HG02852 (cell line): ENCODE data around the gene UGT1A6.
"Not testable (repeated sequence)": the region's sequence is repeated elsewhere in the genome, so short reads cannot be mapped to it uniquely, and the experiment has no call there.

ENCODE experiments used
- ATAC-seq: cut with Tn5 transposase; IDR thresholded peaks from one replicate; pipeline ENCODE4 v1.9.1; 2021; ENCODE audit warnings: mild to moderate bottlenecking, moderate library complexity; ENCODE audit not compliant: unreplicated experiment

Gene UGT1A6

GRCh38 chr2:233692648-233693047 lies at the start of gene UGT1A6:
Gene UGT1A6 (plus strand): TSS chr2:233692890. CDS start chr2:233693005, 115 bp downstream.
- no peak for ATAC-seq

GRCh38 chr2:233643128-233643527 lies 49.6 kb upstream of the UGT1A6 start:
- no peak for ATAC-seq

GRCh38 chr2:233646033-233646432 lies 46.7 kb upstream of the UGT1A6 start:
- not testable (repeated sequence) for ATAC-seq

- no peak for ATAC-seq
These were observed 41.7 kb upstream of the UGT1A6 start for GRCh38 chr2:233650981-233651380.

GRCh38 chr2:233651430-233651829 lies 41.3 kb upstream of the UGT1A6 start:
- ATAC-seq, result no peak

GRCh38 chr2:233654501-233654900 lies 38.2 kb upstream of the UGT1A6 start:
- no peak for ATAC-seq

GRCh38 chr2:233655043-233655442 lies 37.6 kb upstream of the UGT1A6 start:
- ATAC-seq, result no peak

- ATAC-seq, result not testable (repeated sequence)
These were observed 36.7 kb upstream of the UGT1A6 start for GRCh38 chr2:233655943-233656342.

- no peak for ATAC-seq
These were observed 36.2 kb upstream of the UGT1A6 start for GRCh38 chr2:233656443-233656842.

- no peak for ATAC-seq
These were observed 34.1 kb upstream of the UGT1A6 start for GRCh38 chr2:233658610-233659009.

- no peak for ATAC-seq
These were observed 28.8 kb upstream of the UGT1A6 start for GRCh38 chr2:233663911-233664310.

GRCh38 chr2:233668605-233669260 lies 24.0 kb upstream of the UGT1A6 start:
- no peak for ATAC-seq

- no peak for ATAC-seq
These were observed 21.2 kb upstream of the UGT1A6 start, which contains the start of gene UGT1A9 for GRCh38 chr2:233671290-233672161. Gene UGT1A9 (plus strand): TSS chr2:233671898. CDS start chr2:233671935, 37 bp downstream.

- ATAC-seq, result no peak
These were observed 19.8 kb upstream of the UGT1A6 start for GRCh38 chr2:233672886-233673285.

GRCh38 chr2:233673896-233674295 lies 18.8 kb upstream of the UGT1A6 start:
- no peak for ATAC-seq

GRCh38 chr2:233674314-233674713 lies 18.4 kb upstream of the UGT1A6 start:
- no peak for ATAC-seq

GRCh38 chr2:233674995-233675394 lies 17.7 kb upstream of the UGT1A6 start:
- no peak for ATAC-seq

GRCh38 chr2:233676046-233676445 lies 16.6 kb upstream of the UGT1A6 start:
- ATAC-seq, result no peak

- ATAC-seq, result no peak
These were observed 13.5 kb upstream of the UGT1A6 start for GRCh38 chr2:233679196-233679595.

- no peak for ATAC-seq
These were observed 12.2 kb upstream of the UGT1A6 start for GRCh38 chr2:233680361-233681045.

GRCh38 chr2:233681521-233682099 lies 11.1 kb upstream of the UGT1A6 start, which contains the start of gene UGT1A7:
Gene UGT1A7 (plus strand): TSS chr2:233681901. CDS start chr2:233681938, 37 bp downstream.
- ATAC-seq, result no peak
